ENCODE measurements around the gene C16orf92.
"Not testable (repeated sequence)": the region's sequence is repeated elsewhere in the genome, so short reads cannot be mapped to it uniquely, and the experiment has no call there.

Gene C16orf92

GRCh38 chr16:30016555-30017276 lies 6.3 kb upstream of the C16orf92 start:
- no peak overlapping the region for H3K4me3 ChIP-seq
- intact Hi-C loops (cut with DNase I; ENCODE audit: low total_unique reads): no loop called here
- no peaks in the 10 kb centered on the region for H3K9me3 ChIP-seq
- no peak for TF ChIP-seq CTCF (IDR thresholded peaks at IDR 0.05)
- H3K36me3 ChIP-seq: no peaks in the 10 kb centered on the region
- no peak for DNase-seq
- no peak overlapping the region for H3K27ac ChIP-seq
- H3K4me1 ChIP-seq: peaks cover 0 to 15% (median 10%) of the 10 kb centered on the region in 4 donors
- peaks cover 0 to 13% of the 10 kb centered on the region in 2 donors for H3K27me3 ChIP-seq

DNA sequence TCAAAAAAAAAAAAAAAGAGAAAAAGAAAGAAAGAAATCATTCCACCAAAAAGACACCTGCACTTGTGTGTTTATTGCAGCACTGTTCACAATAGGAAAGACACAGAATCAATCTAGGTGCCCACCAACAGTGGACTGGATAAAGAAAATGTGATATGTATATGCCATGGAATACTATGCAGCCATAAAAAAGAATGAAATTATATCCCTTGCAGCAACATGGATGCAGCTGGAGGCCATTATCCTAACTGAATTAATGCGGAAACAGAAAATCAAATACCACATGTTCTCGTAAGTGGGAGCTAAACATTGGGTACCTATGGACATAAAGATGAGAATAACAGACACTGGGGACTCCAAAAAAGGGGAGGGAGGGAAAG lies 5.7 kb upstream of the C16orf92 start:
- DNase-seq: no peak
- Histone ChIP-seq H3K4me1 (peaks cover 0 to 11% (median 9%) of the 10 kb centered on the region in 4 donors), H3K36me3 (no peaks in the 10 kb centered on the region), H3K9me3 (no peaks in the 10 kb centered on the region), H3K27me3 (peaks cover 0 to 8% of the 10 kb centered on the region in 2 donors), H3K27ac (no peak overlapping the region), H3K4me3 (no peak overlapping the region)
- intact Hi-C loops (cut with DNase I; ENCODE audit: low total_unique reads): no loop called here
- TF ChIP-seq CTCF (IDR thresholded peaks at IDR 0.05): no peak

- H3K9me3 ChIP-seq: not testable (repeated sequence)
Observed at GRCh38 chr16:30017937-30018336, 5.1 kb upstream of the C16orf92 start.

GRCh38 chr16:30018731-30019158 lies 4.3 kb upstream of the C16orf92 start:
- no peaks in the 10 kb centered on the region for H3K36me3 ChIP-seq
- no peak for TF ChIP-seq CTCF (IDR thresholded peaks at IDR 0.05)
- intact Hi-C loops (cut with DNase I; ENCODE audit: low total_unique reads): no loop called here

More at GRCh38 chr16:30017937-30018336, 5.1 kb upstream of the C16orf92 start:
- H3K27me3 ChIP-seq; H3K4me3 ChIP-seq; DNase-seq; H3K27ac ChIP-seq; intact Hi-C loops (cut with DNase I; ENCODE audit: low total_unique reads); H3K36me3 ChIP-seq: not testable (repeated sequence)
- H3K4me1 ChIP-seq: peaks cover 0 to 11% (median 9%) of the 10 kb centered on the region in 4 donors

DNA sequence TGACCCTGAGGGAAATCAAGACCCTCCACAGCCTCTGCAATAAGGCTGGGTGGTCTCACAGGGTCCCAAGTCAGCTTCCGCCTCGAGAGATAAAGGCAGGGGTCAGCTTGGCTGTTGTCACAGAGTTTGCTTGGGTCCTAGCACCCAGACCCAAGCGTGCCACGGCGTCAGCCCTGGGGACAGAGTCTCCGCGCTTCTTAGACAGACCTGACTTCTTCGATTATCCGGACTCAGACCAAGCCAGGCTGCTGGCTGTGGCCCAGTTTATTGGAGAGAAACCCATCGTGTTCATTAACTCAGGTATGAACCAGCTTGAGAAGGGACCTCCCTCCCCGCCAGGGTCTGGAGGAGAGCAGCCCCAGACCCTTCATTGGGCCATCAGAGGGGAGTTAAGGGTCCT lies 588 bp downstream of the C16orf92 start:
- peaks cover 0 to 11% (median 9%) of the 10 kb centered on the region in 4 donors for H3K4me1 ChIP-seq
- no peak overlapping the region for H3K27ac ChIP-seq
- no peak overlapping the region for H3K4me3 ChIP-seq
- TF ChIP-seq CTCF (IDR thresholded peaks at IDR 0.05): no peak
- H3K36me3 ChIP-seq: no peaks in the 10 kb centered on the region
- no peak for DNase-seq
- H3K9me3 ChIP-seq: no peaks in the 10 kb centered on the region
- H3K27me3 ChIP-seq: peaks cover 0 to 62% of the 10 kb centered on the region in 2 donors
- intact Hi-C loops (cut with DNase I; ENCODE audit: low total_unique reads): loop anchor here (5.0 kb wide), 1 partner anchor 326 kb away; no protein-coding TSS in a partner anchor

More at GRCh38 chr16:30018731-30019158, 4.3 kb upstream of the C16orf92 start:
- Histone ChIP-seq H3K27me3 (peaks cover 0 to 16% of the 10 kb centered on the region in 2 donors), H3K27ac (no peak overlapping the region), H3K4me3 (no peak overlapping the region), H3K9me3 (no peaks in the 10 kb centered on the region), H3K4me1 (peaks cover 0 to 11% (median 9%) of the 10 kb centered on the region in 4 donors)
- no peak for DNase-seq

DNA sequence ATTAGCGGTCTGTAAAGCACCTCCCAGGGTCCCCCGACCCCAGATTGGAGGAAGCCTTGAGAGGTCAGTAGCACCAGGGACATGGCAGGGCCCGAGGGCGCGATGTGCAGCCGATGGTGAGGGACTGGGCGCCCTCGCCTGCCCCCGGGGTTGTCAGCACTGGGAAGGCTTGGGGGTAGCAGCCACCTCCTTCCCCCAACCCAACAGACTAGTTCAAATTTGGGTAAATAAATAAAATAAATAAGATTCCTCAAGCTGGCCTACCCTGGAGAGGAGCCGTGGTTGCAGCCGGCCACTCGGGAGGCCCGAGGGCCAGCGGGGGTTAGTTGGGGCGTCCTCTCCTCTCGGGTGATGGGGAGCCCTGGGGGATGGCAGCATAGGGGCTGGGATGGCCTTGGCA lies 1.5 kb downstream of the C16orf92 start:
- H3K27me3 ChIP-seq: peaks cover 0 to 71% of the 10 kb centered on the region in 2 donors
- peaks cover 0 to 11% (median 9%) of the 10 kb centered on the region in 4 donors for H3K4me1 ChIP-seq
- H3K4me3 ChIP-seq: no peak overlapping the region
- intact Hi-C loops (cut with DNase I; ENCODE audit: low total_unique reads): loop anchor here (5.0 kb wide), 1 partner anchor 327 kb away; no protein-coding TSS in a partner anchor
- H3K27ac ChIP-seq: no peak overlapping the region
- H3K9me3 ChIP-seq: no peaks in the 10 kb centered on the region
- DNase-seq: no peak
- no peak for TF ChIP-seq CTCF (IDR thresholded peaks at IDR 0.05)
- no peaks in the 10 kb centered on the region for H3K36me3 ChIP-seq
